Measurements from ENCODE around the gene ERO1A.
A peak's percentile ranks its signal among the peaks of the same experiment; 100 is the strongest.

GRCh38 chr14:52690983-52691760 lies 4.2 kb downstream of the ERO1A start:
- TF ChIP-seq CTCF (IDR thresholded peaks at IDR 0.05) (no peak), POLR2AphosphoS5 (IDR thresholded peaks at IDR 0.05) (peak; percentile 71), POLR2A (IDR thresholded peaks at IDR 0.05) (no peak)

Data from prostate gland (tissue), 2 donors.